H9 (cell line): ENCODE results near the gene IGFL4. TPM values are rescaled to one million over a fixed set of nuclear protein-coding genes. Genes with fewer than 3 reads are reported as not detected.

ENCODE experiments used
- DNase-seq: peaks from one replicate; pipeline ENCODE4 v3.0.0-alpha.2; 2017
- H2AFZ ChIP-seq: one replicate; pipeline ENCODE4 v1.6.1; 2013; ENCODE audit warnings: mild to moderate bottlenecking, low read length, control low read depth, moderate library complexity
- H2AK5ac ChIP-seq: 2 replicates; pipeline ENCODE4 v1.6.1; 2013; ENCODE audit warnings: low read length, control low read depth, mixed read lengths; ENCODE audit not compliant: insufficient read length
- H2BK120ac ChIP-seq: one replicate; pipeline ENCODE4 v1.6.1; 2013; ENCODE audit warnings: low read depth, mild to moderate bottlenecking, low read length, control low read depth, inconsistent platforms; ENCODE audit not compliant: poor library complexity, severe bottlenecking
- H2BK12ac ChIP-seq: 2 replicates; pipeline ENCODE4 v1.6.1; 2013; ENCODE audit warnings: low read length, control low read depth, mixed read lengths, low read depth; ENCODE audit not compliant: insufficient read length
- H2BK15ac ChIP-seq: 2 replicates; pipeline ENCODE4 v1.6.1; 2013; ENCODE audit warnings: low read depth, low read length, control low read depth
- H2BK20ac ChIP-seq: one replicate; pipeline ENCODE4 v1.6.1; 2013; ENCODE audit warnings: low read depth, mild to moderate bottlenecking, low read length, control low read depth, inconsistent platforms; ENCODE audit not compliant: poor library complexity, severe bottlenecking
- H2BK5ac ChIP-seq: 2 replicates; pipeline ENCODE4 v1.6.1; 2013; ENCODE audit warnings: low read length, control low read depth, mixed read lengths; ENCODE audit not compliant: insufficient read length
- H3K14ac ChIP-seq: 2 replicates; pipeline ENCODE4 v1.6.1; 2013; ENCODE audit warnings: low read length, control low read depth; ENCODE audit not compliant: insufficient read depth
- H3K18ac ChIP-seq: 2 replicates; pipeline ENCODE4 v1.6.1; 2013; ENCODE audit warnings: low read depth, mild to moderate bottlenecking, mixed read lengths, low read length, control low read depth; ENCODE audit not compliant: insufficient read length
- H3K23ac ChIP-seq: 2 replicates; pipeline ENCODE4 v1.6.1; 2013; ENCODE audit warnings: low read length, control low read depth, mixed read lengths, low read depth; ENCODE audit not compliant: insufficient read length
- H3K23me2 ChIP-seq: 2 replicates; pipeline ENCODE4 v1.6.1; 2013; ENCODE audit warnings: low read depth, mild to moderate bottlenecking, mixed read lengths, low read length, control low read depth; ENCODE audit not compliant: insufficient read length, poor library complexity, severe bottlenecking
- H3K27ac ChIP-seq: 2 replicates; pipeline ENCODE4 v1.5.1; 2013; ENCODE audit warnings: low read length, control low read depth, mixed read lengths, low read depth; ENCODE audit not compliant: insufficient read length
- H3K27me3 ChIP-seq: 2 replicates; pipeline ENCODE4 v1.6.1; 2013; ENCODE audit warnings: low read length, control low read depth, inconsistent platforms; ENCODE audit not compliant: insufficient read depth
- H3K4ac ChIP-seq: 2 replicates; pipeline ENCODE4 v1.6.1; 2013; ENCODE audit warnings: low read depth, mild to moderate bottlenecking, control low read depth, inconsistent platforms, low read length, moderate library complexity
- H3K4me1 ChIP-seq: 2 replicates; pipeline ENCODE4 v1.6.1; 2013; ENCODE audit warnings: low read length, control low read depth, inconsistent platforms; ENCODE audit not compliant: insufficient read depth
- H3K4me2 ChIP-seq: 2 replicates; pipeline ENCODE4 v1.6.1; 2013; ENCODE audit warnings: low read length, control low read depth, mixed read lengths; ENCODE audit not compliant: insufficient read length, insufficient read depth
- H3K56ac ChIP-seq: 2 replicates; pipeline ENCODE4 v1.6.1; 2013; ENCODE audit warnings: low read depth, mild to moderate bottlenecking, mixed read lengths, low read length, control low read depth; ENCODE audit not compliant: insufficient read length
- H3K79me1 ChIP-seq: 2 replicates; pipeline ENCODE4 v1.6.1; 2013; ENCODE audit warnings: low read depth, mild to moderate bottlenecking, moderate library complexity, low read length, control low read depth, inconsistent platforms; ENCODE audit not compliant: insufficient read depth, poor library complexity, severe bottlenecking
- H3K79me2 ChIP-seq: 2 replicates; pipeline ENCODE4 v1.6.1; 2013; ENCODE audit warnings: low read length, control low read depth, inconsistent platforms; ENCODE audit not compliant: insufficient read depth
- H3K9ac ChIP-seq: 2 replicates; pipeline ENCODE4 v1.6.1; 2013; ENCODE audit warnings: low read length, control low read depth, mixed read lengths; ENCODE audit not compliant: insufficient read length; ENCODE audit errors: extremely low read depth
- H3K9me3 ChIP-seq: one replicate; pipeline ENCODE4 v1.6.1; 2013; ENCODE audit warnings: low read depth, low read length, inconsistent platforms; ENCODE audit not compliant: control insufficient read depth
- H3T11ph ChIP-seq: one replicate; pipeline ENCODE4 v1.6.1; 2013; ENCODE audit warnings: mild to moderate bottlenecking, low read length, control low read depth, inconsistent platforms
- H4K20me1 ChIP-seq: one replicate; pipeline ENCODE4 v1.6.1; 2013; ENCODE audit not compliant: control insufficient read depth, insufficient read length, insufficient read depth
- H4K5ac ChIP-seq: 2 replicates; pipeline ENCODE4 v1.6.1; 2013; ENCODE audit warnings: low read depth, mild to moderate bottlenecking, mixed read lengths, low read length, control low read depth; ENCODE audit not compliant: insufficient read length
- H4K8ac ChIP-seq: replicated peaks from 2 replicates; pipeline ENCODE4 v1.6.1; 2013; ENCODE audit warnings: low read length, control low read depth, mixed read lengths, low read depth; ENCODE audit not compliant: insufficient read length
- H4K91ac ChIP-seq: 2 replicates; pipeline ENCODE4 v1.6.1; 2013; ENCODE audit warnings: low read depth, mild to moderate bottlenecking, moderate library complexity, mixed read lengths, low read length, control low read depth; ENCODE audit not compliant: insufficient read length
- H3K27ac Mint-ChIP-seq, 3 experiments: 2 replicates in 2 of 3; 3 replicates in 1 of 3; pipeline ENCODE4 v1.8.0; 2020 to 2021; ENCODE audit warnings: mixed read lengths in 3 of 3, mild to moderate bottlenecking in 1 of 3, moderate library complexity in 1 of 3
- H3K27me3 Mint-ChIP-seq: 2 replicates; pipeline ENCODE4 v1.8.0; 2021; ENCODE audit warnings: low read depth, mild to moderate bottlenecking, moderate library complexity, mixed read lengths
- H3K36me3 Mint-ChIP-seq, 3 experiments: 2 replicates in 2 of 3; 3 replicates in 1 of 3; pipeline ENCODE4 v1.8.0; 2020 to 2021; ENCODE audit warnings: low read depth in 3 of 3, mixed read lengths in 3 of 3; ENCODE audit not compliant: insufficient read depth in 1 of 3
- H3K4me1 Mint-ChIP-seq, 2 experiments: 2 replicates each; pipeline ENCODE4 v1.8.0; 2020; ENCODE audit warnings: mixed read lengths in 2 of 2
- H3K4me3 Mint-ChIP-seq, 2 experiments: 2 replicates in 1 of 2; 3 replicates in 1 of 2; pipeline ENCODE4 v1.8.0; 2020 to 2021; ENCODE audit warnings: mild to moderate bottlenecking in 2 of 2, mixed read lengths in 2 of 2, moderate library complexity in 1 of 2
- H3K9me3 Mint-ChIP-seq, 2 experiments: 2 replicates in 1 of 2; 3 replicates in 1 of 2; pipeline ENCODE4 v1.8.0; 2020; ENCODE audit warnings: mild to moderate bottlenecking in 2 of 2, mixed read lengths in 2 of 2, moderate library complexity in 1 of 2
- CTCF ChIP-seq: fragments of 200-600 bp; sonication (generic); conservative IDR thresholded peaks from 3 replicates; pipeline ENCODE4 v1.8.0; 2021; ENCODE audit warnings: antibody characterized with exemption, mild to moderate bottlenecking
- WGBS: extraction: QIAGEN DNeasy Blood & Tissue Kit; methylation state at CpG from one replicate; pipeline ENCODE4 v1.1.7; 2013; ENCODE audit warnings: missing lambda C conversion rate, low lambda C conversion rate, mixed read lengths; ENCODE audit not compliant: insufficient read length; ENCODE audit errors: extremely low coverage; 5-methylcytosine and 5-hydroxymethylcytosine counted together
- total RNA-seq: library from RNA; stranded (reverse); gene quantifications from 2 replicates; pipeline ENCODE4 v1.2.1, GENCODE V29; 2021

IGFL4 gene
- total RNA-seq, 1 experiment from 2014 or later: 0.33 TPM

GRCh38 chr19:46019270-46019669, 21.5 kb downstream of the IGFL4 start:
- Histone ChIP-seq H3K9ac (no peak overlapping the region), H3K18ac (no peak overlapping the region), H3K4me1 (no peaks in the 10 kb centered on the region), H3K79me1 (no peaks in the 10 kb centered on the region), H4K20me1 (no peaks in the 10 kb centered on the region), H3K56ac (no peak overlapping the region), H3T11ph (no peak overlapping the region), H2AFZ (no peak overlapping the region), H3K23me2 (peaks cover 17% of the 10 kb centered on the region), H2AK5ac (no peak overlapping the region), H3K4me2 (no peak overlapping the region), H3K23ac (no peak overlapping the region), H4K91ac (no peak overlapping the region), H3K4ac (no peak overlapping the region), H3K14ac (no peak overlapping the region; the same call in 1 of the 2 replicates), H2BK5ac (no peak overlapping the region), H2BK12ac (no peak overlapping the region), H2BK15ac (no peak overlapping the region), H3K79me2 (no peaks in the 10 kb centered on the region), H4K5ac (no peak overlapping the region), H3K9me3 (no peaks in the 10 kb centered on the region), H3K27me3 (peaks cover 7% of the 10 kb centered on the region; the same call in 1 of the 2 replicates), H2BK20ac (no peak overlapping the region), H4K8ac (no peak overlapping the region), H3K27ac (no peak overlapping the region), H2BK120ac (no peak overlapping the region)
- no peak for DNase-seq
- no peak overlapping the region for H3K4me3 Mint-ChIP-seq
- H3K27me3 Mint-ChIP-seq: peaks cover 18% of the 10 kb centered on the region
- peaks cover 26 to 37% of the 10 kb centered on the region in 2 experiments for H3K4me1 Mint-ChIP-seq
- WGBS: no CpG with 5 or more reads among the region's 13 CpGs
- H3K9me3 Mint-ChIP-seq: no peaks in the 10 kb centered on the region; a peak in 1 of 5 replicates
- peaks cover 2 to 7% (median 4%) of the 10 kb centered on the region in 3 experiments; a peak in 4 of 7 replicates for H3K36me3 Mint-ChIP-seq
- H3K27ac Mint-ChIP-seq: no peak overlapping the region; a peak in 1 of 7 replicates
- TF ChIP-seq CTCF: no peak
